Vagina (tissue), 2 donors: ENCODE results near the gene MTA3. TPM values are rescaled to one million over a fixed set of nuclear protein-coding genes. Genes with fewer than 3 reads are reported as not detected.

Experiments
- DNase-seq, 2 donors: peaks; one replicate each; pipeline ENCODE4 v3.0.0-alpha.2; 2017; ENCODE audit errors: extremely low spot score in 2 of 2
- H3K27ac ChIP-seq: fragments of 200-600 bp; sonication (generic); one replicate; pipeline ENCODE4 v1.5.1; 2019
- H3K27me3 ChIP-seq: fragments of 200-600 bp; sonication (generic); one replicate; pipeline ENCODE4 v1.5.1; 2019
- H3K36me3 ChIP-seq, 2 donors: fragments of 200-600 bp; sonication (generic); one replicate each; pipeline ENCODE4 v1.5.1; 2017 to 2019
- H3K4me1 ChIP-seq: fragments of 200-600 bp; sonication (generic); one replicate; pipeline ENCODE4 v1.5.1; 2019
- H3K4me3 ChIP-seq, 2 donors: fragments of 200-600 bp; sonication (generic); 1 replicate in 1 of 2; 2 replicates in 1 of 2; pipeline ENCODE4 v1.5.1; 2016 to 2019
- H3K9me3 ChIP-seq: fragments of 200-600 bp; sonication (generic); one replicate; pipeline ENCODE4 v1.5.1; 2019
- POLR2A ChIP-seq, 2 donors: fragments of 450-650 bp; IDR thresholded peaks; one replicate each; pipeline ENCODE4 v1.6.1; 2017; ENCODE audit warnings: antibody characterized with exemption in 2 of 2, mild to moderate bottlenecking in 2 of 2, moderate library complexity in 2 of 2
- POLR2AphosphoS5 ChIP-seq, 2 donors: sonication (generic); formaldehyde crosslinking; IDR thresholded peaks; one replicate each; pipeline ENCODE4 v1.9.0; 2017; ENCODE audit warnings: antibody characterized with exemption in 2 of 2, mild to moderate bottlenecking in 2 of 2, low read depth in 1 of 2; ENCODE audit not compliant: insufficient read depth in 1 of 2
- intact Hi-C: fragments of 100-400 bp; cut with DNase I; formaldehyde crosslinking; loops from one replicate; pipeline ENCODE4 v1.15.1; 2023
- total RNA-seq: library from RNA; depleted of rRNA; stranded (reverse); fragments of >200 nt; gene quantifications from one replicate; pipeline ENCODE4 v1.2.3, GENCODE V29; 2016
- TF ChIP-seq, protein P1 (sequence below), 3 experiments: fragments of 450-650 bp in 2 of 3; fragments of 200-600 bp in 1 of 3; sonication (generic) in 1 of 3; IDR thresholded peaks; one replicate each; pipeline ENCODE4 v1.5.1; 2017 to 2019; ENCODE audit warnings: antibody characterized with exemption in 3 of 3, mild to moderate bottlenecking in 2 of 3, moderate library complexity in 2 of 3

Gene MTA3
- total RNA-seq, 1 donor from 2014 or later, result 46.7 TPM

DNA sequence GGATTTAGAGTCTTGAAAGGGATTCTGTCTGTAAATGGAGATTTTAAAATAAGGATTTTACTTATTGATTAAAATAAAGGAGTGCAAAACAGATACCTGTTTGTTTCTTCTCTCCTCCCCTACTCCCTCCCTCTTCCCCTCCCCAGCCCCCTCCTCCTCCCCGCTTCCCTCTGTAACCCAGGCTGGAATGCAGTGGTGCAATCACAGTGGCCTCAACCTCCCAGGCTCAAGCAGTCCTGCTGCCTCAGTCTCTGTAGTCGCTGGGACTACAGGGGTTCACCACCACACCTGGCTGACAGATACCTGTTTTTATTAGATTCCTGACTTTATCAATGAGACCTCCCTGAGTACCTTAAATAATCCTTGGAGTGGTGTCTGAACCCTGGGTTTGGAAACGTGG lies 138.4 kb downstream of the MTA3 start:
- Histone ChIP-seq H3K27me3 (no peaks in the 10 kb centered on the region), H3K4me1 (no peaks in the 10 kb centered on the region), H3K36me3 (peaks cover 0 to 26% of the 10 kb centered on the region in 2 donors), H3K27ac (no peak overlapping the region), H3K9me3 (no peaks in the 10 kb centered on the region), H3K4me3 (no peak overlapping the region)
- DNase-seq, result no peak
- TF ChIP-seq, protein P1, sequence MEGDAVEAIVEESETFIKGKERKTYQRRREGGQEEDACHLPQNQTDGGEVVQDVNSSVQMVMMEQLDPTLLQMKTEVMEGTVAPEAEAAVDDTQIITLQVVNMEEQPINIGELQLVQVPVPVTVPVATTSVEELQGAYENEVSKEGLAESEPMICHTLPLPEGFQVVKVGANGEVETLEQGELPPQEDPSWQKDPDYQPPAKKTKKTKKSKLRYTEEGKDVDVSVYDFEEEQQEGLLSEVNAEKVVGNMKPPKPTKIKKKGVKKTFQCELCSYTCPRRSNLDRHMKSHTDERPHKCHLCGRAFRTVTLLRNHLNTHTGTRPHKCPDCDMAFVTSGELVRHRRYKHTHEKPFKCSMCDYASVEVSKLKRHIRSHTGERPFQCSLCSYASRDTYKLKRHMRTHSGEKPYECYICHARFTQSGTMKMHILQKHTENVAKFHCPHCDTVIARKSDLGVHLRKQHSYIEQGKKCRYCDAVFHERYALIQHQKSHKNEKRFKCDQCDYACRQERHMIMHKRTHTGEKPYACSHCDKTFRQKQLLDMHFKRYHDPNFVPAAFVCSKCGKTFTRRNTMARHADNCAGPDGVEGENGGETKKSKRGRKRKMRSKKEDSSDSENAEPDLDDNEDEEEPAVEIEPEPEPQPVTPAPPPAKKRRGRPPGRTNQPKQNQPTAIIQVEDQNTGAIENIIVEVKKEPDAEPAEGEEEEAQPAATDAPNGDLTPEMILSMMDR (IDR thresholded peaks at IDR 0.05), result no peak
- intact Hi-C loops, result no loop called here

DNA sequence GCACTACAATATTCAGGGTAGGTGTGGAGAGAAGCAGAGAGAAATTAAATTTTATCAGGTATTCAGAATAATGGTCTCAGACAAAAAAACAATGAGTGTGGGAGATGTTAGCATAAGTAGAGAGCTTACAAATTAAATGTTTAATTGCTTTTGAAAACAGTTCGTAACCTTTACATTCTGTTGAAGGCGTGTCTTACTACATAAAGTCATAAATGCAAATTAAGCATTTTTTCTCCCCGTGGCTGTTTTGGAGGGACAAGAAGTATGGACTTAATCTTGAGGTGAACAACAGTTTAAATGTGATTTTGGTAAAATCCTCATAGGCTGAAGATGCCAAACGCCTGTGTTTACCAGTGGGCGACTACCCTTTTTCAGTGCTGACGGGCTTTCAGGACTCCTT lies 139.7 kb downstream of the MTA3 start:
- Histone ChIP-seq H3K27ac (no peak overlapping the region), H3K36me3 (peaks cover 0 to 26% of the 10 kb centered on the region in 2 donors), H3K4me3 (no peak overlapping the region), H3K27me3 (no peaks in the 10 kb centered on the region), H3K4me1 (no peaks in the 10 kb centered on the region), H3K9me3 (no peaks in the 10 kb centered on the region)
- TF ChIP-seq POLR2A (IDR thresholded peaks at IDR 0.05) (no peak), POLR2AphosphoS5 (IDR thresholded peaks at IDR 0.05; ENCODE audit: insufficient read depth in 1 of 2, low read depth in 1 of 2) (no peak)
- TF ChIP-seq, protein P1 (IDR thresholded peaks at IDR 0.05), result no peak
- no peak for DNase-seq
- intact Hi-C loops, result no loop called here

DNA sequence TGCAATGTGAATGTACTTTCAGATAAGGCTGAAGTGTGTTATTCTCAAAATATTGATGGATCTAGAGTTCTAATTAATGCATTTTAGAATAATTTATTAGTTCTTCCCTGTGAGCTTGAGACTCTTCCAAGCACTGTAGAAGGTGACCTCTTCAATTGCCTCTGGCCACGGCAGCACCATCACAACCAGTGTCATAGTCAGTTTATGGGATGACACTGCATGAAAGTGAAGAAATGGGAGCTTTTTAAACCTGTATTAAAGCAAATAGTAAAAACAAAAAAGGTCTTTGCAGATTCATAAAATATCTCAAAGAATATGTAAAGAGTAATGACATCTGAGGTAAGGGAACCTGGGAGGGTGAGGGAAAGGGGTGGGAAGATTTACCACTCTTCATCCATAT lies 143.5 kb downstream of the MTA3 start:
- TF ChIP-seq POLR2A (IDR thresholded peaks at IDR 0.05), result no peak
- TF ChIP-seq POLR2AphosphoS5 (IDR thresholded peaks at IDR 0.05; ENCODE audit: insufficient read depth in 1 of 2, low read depth in 1 of 2), result no peak
- TF ChIP-seq, protein P1 (IDR thresholded peaks at IDR 0.05), result no peak
- Histone ChIP-seq H3K27me3 (no peaks in the 10 kb centered on the region), H3K36me3 (peaks cover 0 to 11% of the 10 kb centered on the region in 2 donors), H3K27ac (no peak overlapping the region), H3K9me3 (no peaks in the 10 kb centered on the region), H3K4me1 (no peaks in the 10 kb centered on the region), H3K4me3 (no peak overlapping the region)
- intact Hi-C loops, result no loop called here
- DNase-seq, result no peak

DNA sequence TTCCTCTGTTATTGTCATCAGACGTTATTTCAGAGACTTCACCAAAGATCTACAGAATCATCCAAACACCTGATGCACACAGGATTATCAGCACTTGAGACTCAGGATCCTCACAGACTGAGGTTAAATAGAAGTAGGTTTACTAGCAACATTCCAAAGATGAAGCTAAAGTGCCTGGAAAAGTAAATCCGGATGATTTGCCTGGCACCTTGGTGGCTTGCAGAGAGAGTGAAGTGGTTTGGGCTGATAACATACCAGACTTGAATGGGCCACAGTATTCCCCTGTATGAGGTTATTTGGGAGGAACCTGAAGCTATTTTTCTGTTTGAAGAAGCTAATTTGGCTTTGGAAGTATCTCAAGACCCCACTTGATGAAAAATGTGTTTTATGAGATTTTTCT lies 144.5 kb downstream of the MTA3 start:
- intact Hi-C loops, result no loop called here
- no peak overlapping the region for H3K27ac ChIP-seq
- no peak for DNase-seq
- peaks cover 0 to 11% of the 10 kb centered on the region in 2 donors for H3K36me3 ChIP-seq
- TF ChIP-seq POLR2A (IDR thresholded peaks at IDR 0.05) (no peak), POLR2AphosphoS5 (IDR thresholded peaks at IDR 0.05; ENCODE audit: insufficient read depth in 1 of 2, low read depth in 1 of 2) (no peak)
- TF ChIP-seq, protein P1 (IDR thresholded peaks at IDR 0.05), result no peak
- H3K4me3 ChIP-seq, result no peak overlapping the region
- H3K9me3 ChIP-seq, result no peaks in the 10 kb centered on the region
- no peaks in the 10 kb centered on the region for H3K4me1 ChIP-seq
- H3K27me3 ChIP-seq, result no peaks in the 10 kb centered on the region

DNA sequence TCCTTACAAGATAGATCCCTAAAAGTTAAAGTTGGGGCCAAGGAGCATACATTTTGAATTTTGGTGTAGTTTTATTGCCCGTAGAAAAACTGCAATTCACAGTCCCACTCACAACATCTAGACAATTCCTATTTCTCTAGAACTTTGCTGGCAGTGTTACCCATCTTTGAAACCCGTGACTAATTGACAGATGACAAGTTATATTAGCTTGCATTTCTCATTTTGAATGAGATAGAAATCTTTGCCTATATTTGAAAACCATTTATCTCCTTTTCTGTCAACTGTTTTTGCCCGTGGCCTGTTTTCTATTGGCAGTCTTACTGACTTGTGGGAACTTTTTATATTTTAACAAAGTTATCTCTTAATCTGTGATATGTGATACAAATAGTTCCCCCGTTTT lies 145.5 kb downstream of the MTA3 start:
- intact Hi-C loops, result no loop called here
- no peak overlapping the region for H3K4me3 ChIP-seq
- DNase-seq, result no peak
- no peaks in the 10 kb centered on the region for H3K9me3 ChIP-seq
- no peaks in the 10 kb centered on the region for H3K27me3 ChIP-seq
- TF ChIP-seq POLR2A (IDR thresholded peaks at IDR 0.05) (no peak), POLR2AphosphoS5 (IDR thresholded peaks at IDR 0.05; ENCODE audit: insufficient read depth in 1 of 2, low read depth in 1 of 2) (no peak)
- TF ChIP-seq, protein P1 (IDR thresholded peaks at IDR 0.05), result no peak
- no peaks in the 10 kb centered on the region for H3K4me1 ChIP-seq
- H3K27ac ChIP-seq, result no peak overlapping the region
- H3K36me3 ChIP-seq, result peaks cover 0 to 8% of the 10 kb centered on the region in 2 donors
